SK-N-SH (cell line): ENCODE data around the gene SORBS2. TPM values are rescaled to one million over a fixed set of nuclear protein-coding genes. Genes with fewer than 3 reads are reported as not detected.

Experiments
- CTCF ChIA-PET: fragments of 300-600, 350-600 bp; formaldehyde crosslinking; extraction: SDS; loops from one replicate; lab custom pipeline; 2021; lab: Yijun Ruan, JAX
- POLR2A ChIA-PET: fragments of 350-600 bp; sonication (Branson Sonifier 250); formaldehyde crosslinking; extraction: SDS; loops from one replicate; lab custom pipeline; 2020; ENCODE audit warnings: antibody characterized with exemption, inconsistent platforms; lab: Yijun Ruan, JAX
- DNase-seq: peaks from one replicate; pipeline ENCODE4 v3.0.0; 2012
- H2AFZ ChIP-seq: fragments of 200-600 bp; sonication (generic); 2 replicates; pipeline ENCODE4 v1.8.1; 2016; ENCODE audit warnings: antibody characterized with exemption, mild to moderate bottlenecking, low read depth
- H3F3A ChIP-seq: fragments of 200-600 bp; sonication (generic); replicated peaks from 2 replicates; pipeline ENCODE3; 2016; ENCODE audit warnings: antibody characterized with exemption, mild to moderate bottlenecking; ENCODE audit not compliant: insufficient read depth
- H3K27ac ChIP-seq, 2 experiments: fragments of 200-500 bp in 1 of 2; fragments of 200-600 bp in 1 of 2; sonication (Bioruptor generic) in 1 of 2; sonication (generic), shearing (Covaris generic) in 1 of 2; 2 replicates each; pipeline versions ENCODE4 v1.5.1 to v1.6.1; 2014 to 2016; ENCODE audit warnings: low read depth in 2 of 2, inconsistent platforms in 1 of 2, low read length in 1 of 2, mild to moderate bottlenecking in 1 of 2, mixed read lengths in 1 of 2
- H3K27me3 ChIP-seq: fragments of 200-600 bp; sonication (generic), shearing (Covaris generic); 2 replicates; pipeline ENCODE4 v1.6.1; 2016; ENCODE audit warnings: mixed run types; ENCODE audit not compliant: insufficient read depth
- H3K36me3 ChIP-seq, 2 experiments: fragments of 200-500 bp in 1 of 2; fragments of 200-600 bp in 1 of 2; sonication (Bioruptor generic) in 1 of 2; sonication (generic) in 1 of 2; replicated peaks in 1 of 2; 2 replicates each; pipeline versions ENCODE3 to v1.5.1; 2014 to 2016; ENCODE audit warnings: low read length in 1 of 2, mild to moderate bottlenecking in 1 of 2; ENCODE audit not compliant: insufficient read depth in 2 of 2, control insufficient read depth in 1 of 2
- H3K4me1 ChIP-seq, 2 experiments: fragments of 200-500 bp in 1 of 2; fragments of 200-600 bp in 1 of 2; sonication (Bioruptor generic) in 1 of 2; sonication (generic), shearing (Covaris generic) in 1 of 2; 2 replicates each; pipeline versions ENCODE4 v1.5.1 to v1.6.1; 2014 to 2016; ENCODE audit warnings: low read depth in 1 of 2, low read length in 1 of 2, mixed run types in 1 of 2; ENCODE audit not compliant: insufficient read depth in 2 of 2, control insufficient read depth in 1 of 2
- H3K4me2 ChIP-seq: fragments of 200-600 bp; sonication (generic), shearing (Covaris generic); 2 replicates; pipeline ENCODE4 v1.6.1; 2017; ENCODE audit warnings: mixed run types
- H3K4me3 ChIP-seq, 2 experiments: fragments of 200-500 bp in 1 of 2; fragments of 200-600 bp in 1 of 2; sonication (Bioruptor generic) in 1 of 2; sonication (generic), shearing (Covaris generic) in 1 of 2; 2 replicates each; pipeline versions ENCODE4 v1.5.1 to v1.8.1; 2014 to 2016; ENCODE audit warnings: low read depth in 2 of 2, inconsistent platforms in 1 of 2, low read length in 1 of 2, mild to moderate bottlenecking in 1 of 2, mixed read lengths in 1 of 2, moderate library complexity in 1 of 2
- H3K79me2 ChIP-seq: fragments of 200-600 bp; sonication (generic); 2 replicates; pipeline ENCODE4 v1.8.1; 2017; ENCODE audit warnings: mild to moderate bottlenecking; ENCODE audit not compliant: insufficient read depth
- H3K9ac ChIP-seq: fragments of 200-600 bp; sonication (generic); 2 replicates; pipeline ENCODE4 v1.6.1; 2017; ENCODE audit warnings: mixed run types
- H3K9me2 ChIP-seq: fragments of 200-600 bp; sonication (generic); 2 replicates; pipeline ENCODE4 v1.6.1; 2017; ENCODE audit warnings: mixed run types
- H3K9me3 ChIP-seq: fragments of 200-600 bp; sonication (generic); 2 replicates; pipeline ENCODE4 v1.6.1; 2017; ENCODE audit warnings: mixed run types, mild to moderate bottlenecking, moderate library complexity
- H4K20me1 ChIP-seq: fragments of 200-600 bp; sonication (generic); 2 replicates; pipeline ENCODE4 v1.6.1; 2017; ENCODE audit warnings: mild to moderate bottlenecking, mixed run types; ENCODE audit not compliant: insufficient read depth
- CHD2 ChIP-seq: fragments of 150-350 bp; IDR thresholded peaks from 2 replicates; pipeline ENCODE4 v1.6.1; 2018; ENCODE audit warnings: low read length; ENCODE audit not compliant: partially characterized antibody
- CTCF ChIP-seq: fragments of 200-600 bp; sonication (generic); IDR thresholded peaks from 2 replicates; pipeline ENCODE4 v1.6.1; 2017; ENCODE audit warnings: antibody characterized with exemption, mild to moderate bottlenecking, moderate library complexity
- FOXM1 ChIP-seq: IDR thresholded peaks from 2 replicates; pipeline ENCODE4 v1.4.0; 2012; ENCODE audit warnings: low read depth, mild to moderate bottlenecking
- GATA2 ChIP-seq: sonication (generic); formaldehyde crosslinking; IDR thresholded peaks from 2 replicates; pipeline ENCODE4 v1.5.0; 2020; ENCODE audit warnings: mild to moderate bottlenecking, missing genetic modification reagents
- IRF3 ChIP-seq: fragments of 150-350 bp; IDR thresholded peaks from 2 replicates; pipeline ENCODE4 v1.6.1; 2016; ENCODE audit warnings: mild to moderate bottlenecking, low read depth, low read length
- JUND ChIP-seq: IDR thresholded peaks from 2 replicates; pipeline ENCODE4 v1.4.0; 2012
- MAX ChIP-seq: IDR thresholded peaks from 2 replicates; pipeline ENCODE4 v1.4.0; 2012; ENCODE audit warnings: low read depth
- NFIC ChIP-seq: IDR thresholded peaks from 2 replicates; pipeline ENCODE4 v1.4.0; 2012; ENCODE audit warnings: borderline replicate concordance
- REST ChIP-seq: IDR thresholded peaks from 2 replicates; pipeline ENCODE4 v1.6.1; 2012; ENCODE audit warnings: mild to moderate bottlenecking, low read depth, low read length, moderate library complexity
- TAF1 ChIP-seq: IDR thresholded peaks from 2 replicates; pipeline ENCODE4 v1.6.1; 2012; ENCODE audit warnings: low read depth, mild to moderate bottlenecking, low read length, moderate library complexity, borderline replicate concordance
- TEAD4 ChIP-seq: IDR thresholded peaks from 2 replicates; pipeline ENCODE4 v1.4.0; 2012; ENCODE audit warnings: mild to moderate bottlenecking, borderline replicate concordance; ENCODE audit not compliant: insufficient read depth
- ZBTB33 ChIP-seq: IDR thresholded peaks from 2 replicates; pipeline ENCODE4 v1.4.0; 2012; ENCODE audit warnings: low read depth, borderline replicate concordance
- WGBS: methylation state at CpG from one replicate; pipeline ENCODE4 v1.1.6; 2017; ENCODE audit warnings: low lambda C conversion rate; 5-methylcytosine and 5-hydroxymethylcytosine counted together
- polyA plus RNA-seq, 3 experiments: library from polyadenylated mRNA; depleted of rRNA; stranded (reverse); fragments of >200 nt; gene quantifications; 2 replicates each; pipeline ENCODE4 v1.2.3, GENCODE V29; 2012
- TF ChIP-seq, protein P1 (sequence below): IDR thresholded peaks from 2 replicates; pipeline ENCODE4 v1.4.0; 2012; ENCODE audit warnings: low read depth, borderline replicate concordance

Gene SORBS2
- polyA plus RNA-seq, 1 of the 3 experiments (the other 2 are of a cell fraction): 2.5 TPM

DNA sequence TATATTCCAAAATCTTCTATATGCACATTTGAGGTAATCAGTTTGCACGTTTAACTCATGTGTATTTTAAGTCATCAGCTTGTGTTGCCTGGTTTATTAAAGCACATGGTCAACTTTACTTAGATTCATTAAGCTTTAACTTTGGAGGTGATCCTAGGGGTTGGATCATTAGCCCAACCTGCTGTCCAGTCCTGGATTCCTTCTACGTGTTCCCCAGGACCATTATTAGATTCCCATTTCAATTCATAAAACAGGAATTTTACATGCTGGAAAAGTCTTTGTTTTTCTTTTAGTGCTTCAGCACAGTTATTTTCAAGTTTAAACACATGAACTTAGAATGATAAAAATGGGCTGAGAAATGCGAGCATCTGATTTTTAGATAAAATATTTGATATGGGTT lies 132.5 kb downstream of the SORBS2 start:
- Histone ChIP-seq H3K4me1 (peaks cover 0 to 4% of the 10 kb centered on the region in 2 experiments; a peak in 2 of 4 replicates), H3K36me3 (no peaks in the 10 kb centered on the region), H3K27ac (no peak overlapping the region), H3K4me3 (no peak overlapping the region), H3K9me3 (no peaks in the 10 kb centered on the region), H3K79me2 (no peaks in the 10 kb centered on the region), H3K9ac (no peak overlapping the region), H2AFZ (no peak overlapping the region), H3K27me3 (no peaks in the 10 kb centered on the region), H3K9me2 (no peaks in the 10 kb centered on the region), H4K20me1 (no peaks in the 10 kb centered on the region), H3F3A (peaks cover 6% of the 10 kb centered on the region), H3K4me2 (no peak overlapping the region)
- CTCF ChIA-PET: interaction anchor here (0.8 to 1.7 kb wide), 2 partner anchors 9 to 342 kb away, joined by 3 to 5 read pairs; no protein-coding TSS in a partner anchor
- 64% methylated on average over 3 of the region's 3 CpGs for WGBS
- TF ChIP-seq ZBTB33: no peak
- no peak for TF ChIP-seq NFIC
- no peak for TF ChIP-seq TAF1
- no peak for TF ChIP-seq CTCF
- no peak for TF ChIP-seq JUND
- TF ChIP-seq CHD2: no peak
- TF ChIP-seq, protein P1, sequence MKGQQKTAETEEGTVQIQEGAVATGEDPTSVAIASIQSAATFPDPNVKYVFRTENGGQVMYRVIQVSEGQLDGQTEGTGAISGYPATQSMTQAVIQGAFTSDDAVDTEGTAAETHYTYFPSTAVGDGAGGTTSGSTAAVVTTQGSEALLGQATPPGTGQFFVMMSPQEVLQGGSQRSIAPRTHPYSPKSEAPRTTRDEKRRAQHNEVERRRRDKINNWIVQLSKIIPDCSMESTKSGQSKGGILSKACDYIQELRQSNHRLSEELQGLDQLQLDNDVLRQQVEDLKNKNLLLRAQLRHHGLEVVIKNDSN: no peak
- no peak for TF ChIP-seq FOXM1
- no peak for TF ChIP-seq MAX
- TF ChIP-seq REST: no peak
- TF ChIP-seq TEAD4: no peak
- no peak for TF ChIP-seq GATA2 (CRISPR knock-in tag)
- no peak for TF ChIP-seq IRF3
- no peak for DNase-seq
- POLR2A ChIA-PET: no interaction called here
